Activated CD8-positive, alpha-beta memory T cell treated with anti-CD3 and anti-CD28 coated beads, Interleukin-2, amount 50 U/mL, for 24 hours (primary cell): ENCODE results near the gene SNX3.
"Not testable (repeated sequence)": the region's sequence is repeated elsewhere in the genome, so short reads cannot be mapped to it uniquely, and the experiment has no call there.

Source experiments
- DNase-seq: peaks from one replicate; pipeline ENCODE4 v3.0.0-alpha.2; 2020; ENCODE audit errors: extremely low read depth

SNX3 gene

DNA sequence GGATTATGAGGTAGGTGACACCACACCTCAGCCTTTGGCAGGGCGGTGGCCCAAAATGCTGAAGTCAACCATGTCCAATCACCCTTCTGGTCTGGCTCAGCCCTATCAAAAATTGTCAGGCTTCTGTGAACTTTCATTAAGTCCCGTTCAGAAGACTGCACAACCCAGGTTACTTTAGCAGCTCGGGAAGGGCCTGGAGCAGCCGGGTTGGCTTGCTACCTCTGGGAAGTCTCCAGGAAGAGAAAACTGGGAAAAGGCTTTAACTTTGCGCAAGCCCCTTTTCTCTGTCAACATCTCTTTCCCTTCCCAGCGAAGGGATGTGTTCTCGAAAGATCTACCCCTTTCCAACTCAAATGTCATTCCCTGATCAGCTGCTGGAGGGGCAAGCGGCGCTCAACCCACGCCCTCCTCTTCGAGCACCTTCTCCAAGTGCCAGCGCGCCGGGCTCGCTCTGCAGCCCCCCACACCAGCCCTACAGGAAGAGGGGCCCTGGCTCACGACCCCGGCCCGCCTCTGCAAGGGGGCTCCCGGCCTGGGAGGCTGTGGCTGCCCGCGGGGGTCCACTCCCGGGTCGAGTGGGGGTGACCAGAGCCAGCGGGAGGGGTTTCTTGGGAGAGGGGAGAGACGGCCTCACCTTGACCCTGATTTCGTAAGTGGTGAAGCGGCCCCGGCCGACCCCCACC lies 573 bp downstream of the SNX3 start:
- no peak for DNase-seq

DNA sequence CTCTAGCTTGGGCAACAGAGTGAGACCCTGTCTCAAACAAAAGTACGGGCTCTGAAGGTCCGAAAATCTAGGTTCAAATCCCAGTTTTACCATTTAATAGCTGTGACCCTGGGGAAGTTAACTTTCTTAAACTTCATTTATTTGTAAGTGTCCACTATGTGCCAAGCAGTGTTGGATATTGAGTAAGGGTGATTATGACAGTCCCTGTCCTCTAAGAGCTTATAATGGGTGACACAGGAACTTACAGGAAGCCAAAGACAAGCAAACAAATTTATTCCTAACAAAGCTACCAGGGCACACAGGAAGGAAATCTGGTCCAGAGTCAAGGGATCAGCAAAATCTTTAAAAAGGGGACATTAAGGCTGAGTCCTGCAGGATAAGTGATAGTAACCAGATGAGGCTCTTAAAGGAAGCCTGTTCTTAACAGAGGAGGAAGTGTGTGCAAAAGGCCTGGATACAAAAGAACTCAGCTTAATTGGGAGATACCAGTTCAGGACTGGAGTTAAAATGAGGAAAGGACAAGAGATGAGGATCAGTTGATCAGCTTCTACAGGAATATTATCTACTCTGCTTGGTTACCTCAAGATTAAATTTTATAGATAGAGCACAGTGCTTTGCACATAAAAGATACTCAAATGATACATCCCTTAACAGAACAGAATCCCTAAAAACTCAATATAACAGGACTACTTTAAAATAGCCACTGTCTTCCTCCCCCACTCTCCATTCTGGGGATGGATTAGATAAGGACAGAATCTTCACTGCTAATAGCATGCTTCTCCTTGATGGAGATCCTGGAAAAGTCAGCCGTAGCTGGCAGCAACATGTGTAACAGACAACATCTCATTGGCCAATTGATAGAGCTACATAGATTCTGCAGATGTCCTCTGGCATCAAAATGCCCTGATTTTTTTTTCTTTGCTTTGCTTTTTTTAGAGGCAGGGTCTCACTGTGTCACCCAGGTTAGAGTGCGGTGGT lies 6.1 kb downstream of the SNX3 start:
- DNase-seq = no peak

GRCh38 chr6:108253241-108253640 lies 7.6 kb downstream of the SNX3 start:
- no peak for DNase-seq

GRCh38 chr6:108252055-108252454 lies 8.8 kb downstream of the SNX3 start:
- no peak for DNase-seq

GRCh38 chr6:108251252-108251651 lies 9.6 kb downstream of the SNX3 start:
- DNase-seq = no peak

GRCh38 chr6:108250240-108250866 lies 10.5 kb downstream of the SNX3 start:
- DNase-seq = no peak

GRCh38 chr6:108247965-108248536 lies 12.8 kb downstream of the SNX3 start:
- no peak for DNase-seq

DNA sequence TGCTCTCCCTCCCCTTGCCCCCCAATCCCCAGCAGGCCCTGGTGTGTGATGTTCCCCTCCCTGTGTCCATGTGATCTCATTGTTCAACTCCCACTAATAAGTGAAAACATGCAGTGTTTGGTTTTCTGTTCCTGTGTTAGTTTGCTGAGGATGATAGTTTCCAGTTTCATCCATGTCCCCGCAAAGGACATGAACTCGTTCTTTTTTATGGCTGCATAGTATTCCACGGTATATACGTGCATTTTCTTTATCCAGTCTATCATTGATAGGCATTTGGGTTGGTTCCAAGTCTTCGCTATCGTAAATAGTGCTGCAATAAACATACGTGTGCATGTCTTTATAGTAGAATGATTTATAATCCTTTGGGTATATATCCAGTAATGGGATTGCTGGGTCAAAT lies 15.7 kb downstream of the SNX3 start:
- DNase-seq = not testable (repeated sequence)

DNA sequence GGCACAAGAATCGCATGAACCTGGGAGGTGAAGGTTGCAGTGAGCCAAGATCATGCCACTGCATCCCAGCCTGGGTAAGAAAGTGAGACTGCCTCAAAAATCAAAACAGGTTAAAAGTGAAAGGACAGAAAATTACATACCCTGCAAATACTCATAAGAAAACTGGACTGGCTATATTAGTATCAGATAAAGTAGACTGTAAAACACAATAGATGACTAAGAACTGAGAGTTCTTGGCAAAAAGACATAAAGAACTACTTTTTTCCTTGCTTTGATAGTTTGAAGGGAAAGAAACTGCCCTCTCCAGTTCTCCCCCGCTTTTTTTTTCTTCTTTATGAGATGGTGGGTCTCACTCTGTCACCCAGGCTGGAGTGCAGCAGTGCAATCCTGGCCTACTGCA lies 17.0 kb downstream of the SNX3 start:
- no peak for DNase-seq

DNA sequence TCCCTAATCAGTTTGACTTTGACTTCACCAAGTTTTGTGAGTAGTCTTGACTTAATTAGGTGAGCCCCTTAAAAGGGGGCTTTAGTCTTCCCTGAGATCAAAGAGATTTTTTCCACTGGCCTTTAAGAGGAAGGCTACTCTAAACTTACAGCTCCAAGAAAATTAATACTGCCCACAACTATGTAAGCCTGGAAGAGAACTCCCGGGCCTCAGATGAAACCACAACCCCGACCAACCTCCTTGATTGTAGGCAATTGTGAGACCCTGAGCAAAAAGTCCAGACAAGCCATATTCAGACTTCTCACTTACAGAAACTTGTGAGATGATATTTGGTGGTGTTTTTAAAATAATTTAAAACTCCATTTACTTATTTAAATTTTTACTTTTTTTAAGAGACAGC lies 18.1 kb downstream of the SNX3 start:
- DNase-seq = no peak

GRCh38 chr6:108242259-108242658 lies 18.6 kb downstream of the SNX3 start:
- no peak for DNase-seq

GRCh38 chr6:108238322-108238721 lies 22.5 kb downstream of the SNX3 start:
- DNase-seq = no peak

GRCh38 chr6:108236791-108237190 lies 24.0 kb downstream of the SNX3 start:
- no peak for DNase-seq

GRCh38 chr6:108235127-108235526 lies 25.7 kb downstream of the SNX3 start:
- DNase-seq = no peak

GRCh38 chr6:108228416-108228815 lies 32.4 kb downstream of the SNX3 start:
- DNase-seq = no peak

- no peak for DNase-seq
Measured at GRCh38 chr6:108227290-108227689, 33.5 kb downstream of the SNX3 start.

DNA sequence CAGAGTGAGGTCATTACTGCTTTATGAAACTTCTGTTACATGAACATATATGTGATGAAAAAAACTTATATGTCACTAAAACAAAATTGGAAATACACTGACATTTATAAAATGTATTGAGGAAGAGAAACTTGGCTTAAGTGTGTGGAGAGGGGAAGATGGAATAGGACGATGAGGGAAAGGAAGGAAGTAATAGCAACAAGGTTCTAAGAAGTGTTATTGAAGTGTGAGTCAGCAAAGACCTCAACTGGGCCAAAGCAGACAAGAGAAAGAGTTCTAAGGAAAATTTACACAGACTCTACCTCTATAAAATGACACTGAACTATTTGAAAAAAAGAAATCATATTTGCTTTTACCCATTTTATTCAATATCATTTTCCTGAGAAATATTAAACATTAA lies 38.3 kb downstream of the SNX3 start:
- no peak for DNase-seq

GRCh38 chr6:108222064-108222463 lies 38.8 kb downstream of the SNX3 start:
- DNase-seq = no peak

GRCh38 chr6:108211671-108212070 lies 49.2 kb downstream of the SNX3 start:
- DNase-seq = no peak

- DNase-seq = no peak
Measured at GRCh38 chr6:108210556-108210955, 50.3 kb downstream of the SNX3 start.

GRCh38 chr6:108209738-108210137 lies 51.1 kb downstream of the SNX3 start:
- DNase-seq = no peak

DNA sequence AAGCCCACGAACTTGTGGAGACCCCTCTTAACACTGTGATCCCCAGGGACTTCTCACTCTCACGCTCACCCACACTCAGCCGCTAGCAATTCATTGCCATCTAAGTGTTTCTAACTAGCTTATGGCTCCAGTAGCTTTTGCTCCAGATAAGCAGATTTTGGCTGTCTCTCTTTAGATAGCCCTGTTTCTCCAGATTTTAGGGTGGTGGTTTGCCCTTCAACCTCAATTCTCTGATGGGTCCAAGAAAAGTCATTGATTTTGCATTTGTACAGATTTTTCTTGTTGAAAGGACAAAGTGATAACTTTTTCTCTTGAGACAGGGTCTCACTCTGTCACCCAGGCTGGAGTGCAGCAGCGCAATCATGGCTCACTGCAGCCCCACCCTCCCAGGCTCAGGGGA lies 53.8 kb downstream of the SNX3 start:
- DNase-seq = no peak
